B cell (primary cell): ENCODE measurements around the gene RBM33.

Experiments used
- CTCF ChIP-seq: fragments of 200-600 bp; IDR thresholded peaks from one replicate; pipeline ENCODE4 v1.8.0; 2022; ENCODE audit warnings: antibody characterized with exemption, mild to moderate bottlenecking
- EZH2 ChIP-seq: IDR thresholded peaks from 2 replicates; pipeline ENCODE4 v1.6.1; 2012; ENCODE audit warnings: borderline replicate concordance, low read depth, mild to moderate bottlenecking, moderate library complexity, low read length; ENCODE audit not compliant: insufficient read depth, poor library complexity, severe bottlenecking

- TF ChIP-seq CTCF = no peak
- no peak for TF ChIP-seq EZH2
Measured at GRCh38 chr7:155781433-155781832, 137.0 kb downstream of the RBM33 start.
